IMR-90 (cell line): Measurements from ENCODE around the gene GATAD2A.

Source experiments
- CEBPB ChIP-seq: IDR thresholded peaks from 2 replicates; pipeline ENCODE4 v1.6.1; 2012; ENCODE audit warnings: low read depth, low read length, improper control_type of control experiment
- CHD1 ChIP-seq: IDR thresholded peaks from 2 replicates; pipeline ENCODE4 v1.6.1; 2012; ENCODE audit warnings: low read depth, low read length, improper control_type of control experiment
- MAFK ChIP-seq: IDR thresholded peaks from 2 replicates; pipeline ENCODE4 v1.6.1; 2012; ENCODE audit warnings: low read depth, low read length, improper control_type of control experiment
- MAZ ChIP-seq: IDR thresholded peaks from 2 replicates; pipeline ENCODE4 v1.6.1; 2012; ENCODE audit warnings: low read depth, mild to moderate bottlenecking, low read length, improper control_type of control experiment, moderate library complexity, borderline replicate concordance
- MXI1 ChIP-seq: IDR thresholded peaks from 2 replicates; pipeline ENCODE4 v1.6.1; 2012; ENCODE audit warnings: low read depth, mild to moderate bottlenecking, low read length, moderate library complexity, borderline replicate concordance
- NFE2L2 ChIP-seq: fragments of 150-350 bp; IDR thresholded peaks from 2 replicates; pipeline ENCODE4 v1.6.1; 2016; ENCODE audit warnings: low read depth, mild to moderate bottlenecking, low read length
- POLR2A ChIP-seq: IDR thresholded peaks from 2 replicates; pipeline ENCODE4 v1.6.1; 2012; ENCODE audit warnings: mild to moderate bottlenecking, low read depth, low read length
- RAD21 ChIP-seq: IDR thresholded peaks from 2 replicates; pipeline ENCODE4 v1.6.1; 2012; ENCODE audit warnings: low read length, improper control_type of control experiment
- RFX5 ChIP-seq: IDR thresholded peaks from 2 replicates; pipeline ENCODE4 v1.8.0; 2012; ENCODE audit warnings: low read depth, mild to moderate bottlenecking, low read length, moderate library complexity
- SMC3 ChIP-seq: fragments of 150-350 bp; IDR thresholded peaks from 2 replicates; pipeline ENCODE4 v1.6.1; 2016; ENCODE audit warnings: low read depth, mild to moderate bottlenecking, antibody characterized with exemption, low read length, moderate library complexity
- TF ChIP-seq, protein P1 (sequence below): conservative IDR thresholded peaks from 2 replicates; pipeline ENCODE4 v1.5.1; 2012; ENCODE audit warnings: mild to moderate bottlenecking, low read depth, low read length, improper control_type of control experiment
- TF ChIP-seq, protein P2 (sequence below): fragments of 150-350 bp; IDR thresholded peaks from 2 replicates; pipeline ENCODE4 v1.6.1; 2016; ENCODE audit warnings: low read depth, mild to moderate bottlenecking, low read length, moderate library complexity, borderline replicate concordance
- TF ChIP-seq, protein P3 (sequence below): fragments of 150-350 bp; IDR thresholded peaks from 2 replicates; pipeline ENCODE4 v1.6.1; 2017; ENCODE audit warnings: mild to moderate bottlenecking, antibody characterized with exemption, low read length, low read depth

DNA sequence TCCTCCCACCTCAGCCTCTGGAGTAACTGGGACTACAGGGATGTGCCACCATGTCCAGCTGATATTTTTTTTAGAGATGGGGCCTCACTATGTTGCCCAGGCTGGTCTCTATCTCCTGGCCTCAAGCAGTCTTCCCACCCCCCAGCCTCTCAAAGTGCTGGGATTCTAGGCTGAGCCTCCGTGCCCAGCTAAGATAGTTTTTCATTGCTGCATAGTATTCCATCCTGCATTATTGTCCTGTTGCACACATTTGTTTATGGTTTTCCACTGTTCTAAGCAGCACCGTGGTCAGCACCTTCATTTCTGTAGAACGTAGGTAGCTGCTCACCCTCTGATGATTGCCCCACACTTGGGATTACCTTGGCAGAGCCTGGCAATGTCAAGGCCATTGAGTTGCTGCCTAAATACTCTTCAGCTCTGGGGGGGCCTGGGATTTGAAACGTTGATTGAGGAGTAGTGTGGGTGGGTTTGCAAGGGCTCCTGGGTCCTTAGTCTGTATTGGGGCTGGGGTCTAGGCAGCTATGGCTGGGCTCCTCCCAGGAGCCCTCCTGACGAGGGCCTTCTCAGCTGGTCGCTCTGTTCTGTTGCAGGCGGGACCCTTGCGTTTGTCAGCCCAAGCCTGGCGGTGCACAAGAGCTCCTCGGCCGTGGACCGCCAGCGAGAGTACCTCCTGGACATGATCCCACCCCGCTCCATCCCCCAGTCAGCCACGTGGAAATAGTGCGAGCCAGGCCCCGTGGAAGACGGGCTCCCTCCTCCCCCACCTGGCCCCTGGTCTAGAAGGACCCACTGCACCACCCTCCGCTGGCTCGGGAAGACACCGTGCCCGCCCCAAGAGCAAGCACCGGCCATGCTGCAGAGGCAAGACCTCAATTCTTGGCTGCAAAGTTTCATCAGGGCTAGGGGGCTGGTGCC, 99.5 kb downstream of the GATAD2A start:
- TF ChIP-seq, protein P1, sequence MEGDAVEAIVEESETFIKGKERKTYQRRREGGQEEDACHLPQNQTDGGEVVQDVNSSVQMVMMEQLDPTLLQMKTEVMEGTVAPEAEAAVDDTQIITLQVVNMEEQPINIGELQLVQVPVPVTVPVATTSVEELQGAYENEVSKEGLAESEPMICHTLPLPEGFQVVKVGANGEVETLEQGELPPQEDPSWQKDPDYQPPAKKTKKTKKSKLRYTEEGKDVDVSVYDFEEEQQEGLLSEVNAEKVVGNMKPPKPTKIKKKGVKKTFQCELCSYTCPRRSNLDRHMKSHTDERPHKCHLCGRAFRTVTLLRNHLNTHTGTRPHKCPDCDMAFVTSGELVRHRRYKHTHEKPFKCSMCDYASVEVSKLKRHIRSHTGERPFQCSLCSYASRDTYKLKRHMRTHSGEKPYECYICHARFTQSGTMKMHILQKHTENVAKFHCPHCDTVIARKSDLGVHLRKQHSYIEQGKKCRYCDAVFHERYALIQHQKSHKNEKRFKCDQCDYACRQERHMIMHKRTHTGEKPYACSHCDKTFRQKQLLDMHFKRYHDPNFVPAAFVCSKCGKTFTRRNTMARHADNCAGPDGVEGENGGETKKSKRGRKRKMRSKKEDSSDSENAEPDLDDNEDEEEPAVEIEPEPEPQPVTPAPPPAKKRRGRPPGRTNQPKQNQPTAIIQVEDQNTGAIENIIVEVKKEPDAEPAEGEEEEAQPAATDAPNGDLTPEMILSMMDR = no peak
- TF ChIP-seq POLR2A (no peak), RAD21 (no peak), SMC3 (no peak), MAFK (no peak), RFX5 (no peak), MAZ (no peak), MXI1 (no peak), NFE2L2 (no peak), CHD1 (no peak), CEBPB (no peak)
- TF ChIP-seq, protein P2, sequence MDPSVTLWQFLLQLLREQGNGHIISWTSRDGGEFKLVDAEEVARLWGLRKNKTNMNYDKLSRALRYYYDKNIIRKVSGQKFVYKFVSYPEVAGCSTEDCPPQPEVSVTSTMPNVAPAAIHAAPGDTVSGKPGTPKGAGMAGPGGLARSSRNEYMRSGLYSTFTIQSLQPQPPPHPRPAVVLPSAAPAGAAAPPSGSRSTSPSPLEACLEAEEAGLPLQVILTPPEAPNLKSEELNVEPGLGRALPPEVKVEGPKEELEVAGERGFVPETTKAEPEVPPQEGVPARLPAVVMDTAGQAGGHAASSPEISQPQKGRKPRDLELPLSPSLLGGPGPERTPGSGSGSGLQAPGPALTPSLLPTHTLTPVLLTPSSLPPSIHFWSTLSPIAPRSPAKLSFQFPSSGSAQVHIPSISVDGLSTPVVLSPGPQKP = no peak
- TF ChIP-seq, protein P3, sequence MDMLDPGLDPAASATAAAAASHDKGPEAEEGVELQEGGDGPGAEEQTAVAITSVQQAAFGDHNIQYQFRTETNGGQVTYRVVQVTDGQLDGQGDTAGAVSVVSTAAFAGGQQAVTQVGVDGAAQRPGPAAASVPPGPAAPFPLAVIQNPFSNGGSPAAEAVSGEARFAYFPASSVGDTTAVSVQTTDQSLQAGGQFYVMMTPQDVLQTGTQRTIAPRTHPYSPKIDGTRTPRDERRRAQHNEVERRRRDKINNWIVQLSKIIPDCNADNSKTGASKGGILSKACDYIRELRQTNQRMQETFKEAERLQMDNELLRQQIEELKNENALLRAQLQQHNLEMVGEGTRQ = no peak
